Activated B cell treated with CpG ODN at 0.5 μM for 24 hours (primary cell): ENCODE results near the gene RAB17. TPM values are rescaled to one million over a fixed set of nuclear protein-coding genes. Genes with fewer than 3 reads are reported as not detected.

Experiments used
- total RNA-seq: library from RNA; stranded (reverse); gene quantifications from 2 replicates; pipeline ENCODE4 v1.2.3, GENCODE V29; 2022

RAB17 gene
- total RNA-seq, 1 donor from 2014 or later: not detected

Other genes with a start within 250 kb of the RAB17 start
- 0.02 and 0.05 TPM in 2 replicates for gene COL6A3, start 176.6 kb downstream of the RAB17 start, total RNA-seq
- not detected in 2 replicates for gene MLPH, start 103.5 kb downstream of the RAB17 start, total RNA-seq
- gene PRLH, start 24.2 kb downstream of the RAB17 start, total RNA-seq: not detected in 2 replicates
- 114 and 134 TPM in 2 replicates for gene LRRFIP1, start 36.9 kb upstream of the RAB17 start, total RNA-seq
- gene RBM44, start 208.0 kb upstream of the RAB17 start, total RNA-seq: 0.69 and 1.3 TPM in 2 replicates